Measurements from ENCODE around the gene MYO1C. TPM values are rescaled to one million over a fixed set of nuclear protein-coding genes. Genes with fewer than 3 reads are reported as not detected.

MYO1C gene
- total and polyA plus RNA-seq, 2 of the 8 experiments (the other 6 are each of a cell fraction or from before 2014, with no cell fraction given) = 40.1 to 78.6 TPM

DNA sequence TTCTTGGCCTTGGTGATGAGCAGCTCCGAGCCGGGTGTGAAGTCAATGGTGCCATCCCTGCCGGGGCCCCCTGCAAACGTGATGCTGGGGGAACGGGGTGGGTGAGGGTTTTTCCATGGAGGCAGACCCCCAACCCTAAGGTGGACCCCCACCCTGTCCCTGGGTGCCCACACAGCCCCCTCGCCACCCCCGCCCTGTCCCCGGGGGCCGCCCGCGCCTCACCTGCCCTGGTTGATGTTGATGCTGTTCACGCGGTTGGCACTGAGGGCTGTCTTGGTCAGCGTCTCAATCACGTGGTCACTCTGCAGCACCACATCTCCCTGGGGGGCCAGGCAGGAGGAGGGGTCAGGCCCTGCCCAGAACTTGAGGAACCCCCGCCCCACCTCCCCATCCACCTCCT is 25.2 kb downstream of the MYO1C start (continued):
- no peak for TF ChIP-seq KDM1A (IDR thresholded peaks at IDR 0.05; ENCODE audit: borderline replicate concordance, low read length)
- TF ChIP-seq SP2 (IDR thresholded peaks at IDR 0.05; ENCODE audit: low read length) = no peak
- TF ChIP-seq JUN (IDR thresholded peaks at IDR 0.05; ENCODE audit: low read depth, low read length) = no peak
- TF ChIP-seq SIX5 (IDR thresholded peaks at IDR 0.05; ENCODE audit: low read depth, low read length) = no peak
- no peak for TF ChIP-seq POLR2AphosphoS5 (IDR thresholded peaks at IDR 0.05; ENCODE audit: low read depth, low read length)
